Mononuclear cell (primary cell): Measurements from ENCODE around the gene CCDC27. TPM values are rescaled to one million over a fixed set of nuclear protein-coding genes. Genes with fewer than 3 reads are reported as not detected.

Experiments used
- H3K27me3 ChIP-seq: 2 replicates; pipeline ENCODE4 v1.6.0; 2011; ENCODE audit warnings: low read length, control low read depth; ENCODE audit not compliant: insufficient read depth
- H3K4me1 ChIP-seq: 2 replicates; pipeline ENCODE4 v1.5.1; 2011; ENCODE audit warnings: mild to moderate bottlenecking, low read length, control low read depth; ENCODE audit not compliant: insufficient read depth
- H3K4me3 ChIP-seq: 2 replicates; pipeline ENCODE4 v1.5.1; 2011; ENCODE audit warnings: mild to moderate bottlenecking, low read length, moderate library complexity
- H3K9me3 ChIP-seq: 2 replicates; pipeline ENCODE4 v1.5.1; 2011; ENCODE audit warnings: low read depth, mild to moderate bottlenecking, control low read depth, low read length
- total RNA-seq: library from RNA; depleted of rRNA; stranded (reverse); fragments of >200 nt; gene quantifications from one replicate; pipeline ENCODE4 v1.2.3, GENCODE V29; 2012

The CCDC27 gene
- total RNA-seq, 1 donor = not detected

DNA sequence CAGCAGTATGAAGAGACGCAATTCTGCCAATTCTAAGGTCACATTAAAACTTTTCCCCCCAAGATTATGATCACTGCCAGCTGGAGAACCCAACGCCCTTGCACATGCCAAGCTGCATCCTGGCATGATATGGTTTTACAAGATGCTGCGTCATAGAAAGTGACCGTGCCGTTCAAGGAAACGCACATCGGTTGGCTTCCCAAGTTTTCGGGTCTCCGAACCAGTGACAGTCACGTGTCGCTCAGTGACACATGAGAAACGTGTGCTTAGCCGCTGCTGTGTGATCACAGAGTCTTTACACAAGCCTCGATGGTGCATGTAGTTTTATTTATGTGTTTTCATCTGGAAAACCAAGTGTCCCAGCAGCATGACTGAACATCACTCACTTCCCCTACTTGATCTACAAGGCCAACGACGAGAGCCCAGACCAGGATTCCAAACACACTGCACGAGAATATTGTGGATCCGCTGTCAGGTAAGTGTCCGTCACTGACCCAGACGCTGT, 27.7 kb downstream of the CCDC27 start:
- Histone ChIP-seq H3K27me3 (no peaks in the 10 kb centered on the region), H3K9me3 (no peaks in the 10 kb centered on the region), H3K4me1 (peaks cover 9% of the 10 kb centered on the region), H3K4me3 (no peak overlapping the region)

DNA sequence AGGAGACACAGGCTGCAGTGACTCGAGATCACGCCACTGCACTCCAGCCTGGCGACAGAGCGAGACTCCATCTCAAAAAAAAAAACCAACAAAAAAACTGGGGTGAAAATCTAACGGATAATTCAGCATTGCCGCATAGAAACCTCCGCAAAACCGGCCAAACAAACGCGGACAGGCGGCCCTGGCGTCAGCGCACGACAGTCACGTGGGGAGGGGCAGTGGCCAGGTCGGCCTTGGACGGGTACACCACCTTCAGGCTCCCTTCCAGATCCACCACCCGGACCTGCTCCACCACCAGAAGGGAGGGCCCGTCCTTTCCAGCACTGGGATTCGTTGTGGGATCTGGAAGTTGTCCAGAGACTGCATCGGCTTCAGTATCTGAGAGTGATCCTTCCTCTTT, 28.7 kb downstream of the CCDC27 start:
- Histone ChIP-seq H3K9me3 (no peaks in the 10 kb centered on the region), H3K4me1 (no peaks in the 10 kb centered on the region), H3K27me3 (no peaks in the 10 kb centered on the region), H3K4me3 (no peak overlapping the region)

- Histone ChIP-seq H3K4me1 (no peaks in the 10 kb centered on the region), H3K9me3 (no peaks in the 10 kb centered on the region), H3K27me3 (no peaks in the 10 kb centered on the region), H3K4me3 (no peak overlapping the region)
These were observed 31.6 kb downstream of the CCDC27 start for GRCh38 chr1:3783651-3784474.

GRCh38 chr1:3785045-3785444, 32.8 kb downstream of the CCDC27 start:
- Histone ChIP-seq H3K9me3 (no peaks in the 10 kb centered on the region), H3K4me1 (no peaks in the 10 kb centered on the region), H3K4me3 (no peak overlapping the region), H3K27me3 (no peaks in the 10 kb centered on the region)

DNA sequence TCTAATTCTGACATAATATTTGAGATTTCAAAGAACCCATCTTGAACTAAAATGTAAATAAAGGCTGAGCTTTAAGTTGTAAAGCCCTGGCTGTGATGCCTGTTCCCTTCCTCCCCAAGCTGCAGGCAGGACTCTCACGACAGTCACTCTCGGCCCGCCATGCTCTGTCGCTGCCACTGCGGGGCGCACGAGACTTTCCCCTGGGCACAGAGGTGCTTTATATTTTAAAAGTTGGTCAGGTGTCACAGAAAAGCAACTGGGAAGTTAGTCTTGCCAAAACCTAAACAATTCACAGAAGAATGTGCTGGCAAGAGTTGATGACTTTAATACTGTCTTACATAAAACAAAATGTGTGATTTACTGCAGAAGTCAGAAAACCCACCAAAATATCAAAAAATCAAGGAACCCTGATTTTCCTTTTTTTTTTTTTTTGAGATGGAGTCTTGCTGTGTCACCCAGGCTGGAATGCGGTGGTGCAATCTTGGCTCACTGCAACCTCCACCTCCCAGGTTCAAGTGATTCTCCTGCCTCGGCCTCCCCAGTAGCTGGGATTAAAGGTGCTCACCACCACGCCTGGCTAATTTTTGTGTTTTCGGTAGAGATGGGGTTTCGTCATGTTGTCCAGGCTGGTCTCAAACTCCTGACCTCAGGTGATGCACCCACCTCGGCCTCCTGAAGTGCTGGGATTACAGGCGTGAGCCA, 33.4 kb downstream of the CCDC27 start:
- H3K4me1 ChIP-seq = no peaks in the 10 kb centered on the region
- H3K27me3 ChIP-seq = no peaks in the 10 kb centered on the region
- no peaks in the 10 kb centered on the region for H3K9me3 ChIP-seq
- no peak overlapping the region for H3K4me3 ChIP-seq

DNA sequence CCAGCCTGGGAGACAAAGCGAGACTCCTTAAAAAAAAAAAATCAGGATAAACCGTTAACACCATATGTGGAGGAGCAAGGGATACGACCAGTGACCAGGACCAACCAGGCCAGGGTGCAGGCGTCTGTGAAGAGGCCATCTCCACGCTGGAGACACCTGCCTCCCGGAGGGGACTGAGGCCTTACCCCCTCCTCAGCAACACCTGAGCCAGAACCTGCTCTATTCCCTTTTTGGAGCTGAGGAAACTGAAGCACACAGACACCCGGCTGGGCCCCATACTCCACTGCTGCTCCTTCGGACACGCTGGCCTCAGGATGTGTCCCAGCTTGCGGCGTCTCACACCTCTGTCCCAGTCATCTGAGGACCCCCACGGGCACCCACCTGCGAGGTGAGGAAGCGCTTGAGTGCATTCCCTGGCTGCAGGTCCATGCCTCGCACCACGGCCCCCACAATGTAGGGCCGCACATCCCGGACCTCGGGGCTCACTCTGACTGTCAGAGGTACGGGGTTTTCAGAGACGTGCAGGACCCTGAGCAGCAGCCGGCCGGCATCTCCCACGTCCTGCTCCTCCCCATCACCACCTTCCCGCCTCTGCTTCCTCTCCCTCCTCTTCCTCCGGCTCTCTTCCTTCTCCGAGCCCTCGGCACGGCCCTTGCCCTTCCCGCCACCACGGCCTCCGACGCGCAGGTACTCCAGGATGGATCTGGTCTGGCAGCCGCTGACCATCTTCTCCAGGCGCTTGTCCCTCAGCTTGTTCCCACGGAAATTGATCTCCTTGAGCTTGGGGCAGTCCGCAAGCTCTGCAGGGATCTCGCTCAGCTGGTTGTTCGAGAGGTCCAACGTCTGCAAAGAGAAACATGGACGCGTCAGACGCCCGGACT, 34.5 kb downstream of the CCDC27 start:
- no peaks in the 10 kb centered on the region for H3K27me3 ChIP-seq
- H3K9me3 ChIP-seq = no peaks in the 10 kb centered on the region
- H3K4me1 ChIP-seq = no peaks in the 10 kb centered on the region
- no peak overlapping the region for H3K4me3 ChIP-seq

- Histone ChIP-seq H3K27me3 (no peaks in the 10 kb centered on the region), H3K4me3 (no peak overlapping the region), H3K4me1 (no peaks in the 10 kb centered on the region), H3K9me3 (no peaks in the 10 kb centered on the region)
These were observed 35.1 kb downstream of the CCDC27 start for GRCh38 chr1:3787349-3787715.

DNA sequence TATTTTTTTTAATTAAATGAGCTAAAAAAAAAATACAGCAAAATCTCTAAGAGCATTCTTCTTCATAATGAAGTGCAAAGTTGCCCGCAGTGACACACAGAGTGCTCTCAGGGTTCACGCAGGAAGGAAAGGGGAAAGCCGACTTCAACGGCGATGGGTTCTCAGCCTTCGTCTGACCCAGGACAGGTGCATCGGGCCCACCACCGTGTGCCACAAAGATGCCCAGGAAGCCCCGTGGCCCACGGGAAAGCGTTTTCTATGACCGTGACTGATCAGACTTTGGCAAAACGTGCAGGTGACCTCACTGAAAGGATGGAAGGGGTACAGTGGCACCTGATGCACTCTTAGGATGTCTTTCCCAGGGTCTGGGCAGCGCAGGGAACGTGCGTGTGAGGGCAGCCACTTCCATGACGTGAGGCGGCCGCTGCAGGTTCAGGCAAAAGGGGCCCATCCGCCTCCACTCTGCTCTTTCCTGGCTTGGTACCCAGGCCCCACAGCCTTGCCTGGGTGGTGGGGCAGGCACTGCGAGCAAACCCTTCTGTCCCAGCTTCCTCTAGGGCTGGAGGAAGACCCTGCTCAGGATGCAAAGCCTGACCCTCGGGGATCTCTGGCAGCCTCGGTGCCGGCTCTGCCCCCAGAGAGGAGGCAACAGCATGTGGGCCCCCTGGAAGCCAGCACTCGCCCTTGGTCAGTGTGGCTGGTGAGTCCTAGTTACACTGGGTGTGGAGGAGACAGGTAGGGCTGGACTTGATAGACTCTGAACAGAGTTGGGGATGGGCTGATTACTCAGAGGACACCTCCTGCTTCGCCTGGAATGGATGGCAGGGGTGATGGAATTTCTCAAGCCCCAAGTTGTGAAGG, 35.7 kb downstream of the CCDC27 start:
- H3K27me3 ChIP-seq = no peaks in the 10 kb centered on the region
- no peaks in the 10 kb centered on the region for H3K4me1 ChIP-seq
- H3K4me3 ChIP-seq = no peak overlapping the region
- H3K9me3 ChIP-seq = no peaks in the 10 kb centered on the region

GRCh38 chr1:3788756-3789420, 36.6 kb downstream of the CCDC27 start:
- no peaks in the 10 kb centered on the region for H3K27me3 ChIP-seq
- H3K9me3 ChIP-seq = no peaks in the 10 kb centered on the region
- no peak overlapping the region for H3K4me3 ChIP-seq
- peaks cover 5% of the 10 kb centered on the region for H3K4me1 ChIP-seq

DNA sequence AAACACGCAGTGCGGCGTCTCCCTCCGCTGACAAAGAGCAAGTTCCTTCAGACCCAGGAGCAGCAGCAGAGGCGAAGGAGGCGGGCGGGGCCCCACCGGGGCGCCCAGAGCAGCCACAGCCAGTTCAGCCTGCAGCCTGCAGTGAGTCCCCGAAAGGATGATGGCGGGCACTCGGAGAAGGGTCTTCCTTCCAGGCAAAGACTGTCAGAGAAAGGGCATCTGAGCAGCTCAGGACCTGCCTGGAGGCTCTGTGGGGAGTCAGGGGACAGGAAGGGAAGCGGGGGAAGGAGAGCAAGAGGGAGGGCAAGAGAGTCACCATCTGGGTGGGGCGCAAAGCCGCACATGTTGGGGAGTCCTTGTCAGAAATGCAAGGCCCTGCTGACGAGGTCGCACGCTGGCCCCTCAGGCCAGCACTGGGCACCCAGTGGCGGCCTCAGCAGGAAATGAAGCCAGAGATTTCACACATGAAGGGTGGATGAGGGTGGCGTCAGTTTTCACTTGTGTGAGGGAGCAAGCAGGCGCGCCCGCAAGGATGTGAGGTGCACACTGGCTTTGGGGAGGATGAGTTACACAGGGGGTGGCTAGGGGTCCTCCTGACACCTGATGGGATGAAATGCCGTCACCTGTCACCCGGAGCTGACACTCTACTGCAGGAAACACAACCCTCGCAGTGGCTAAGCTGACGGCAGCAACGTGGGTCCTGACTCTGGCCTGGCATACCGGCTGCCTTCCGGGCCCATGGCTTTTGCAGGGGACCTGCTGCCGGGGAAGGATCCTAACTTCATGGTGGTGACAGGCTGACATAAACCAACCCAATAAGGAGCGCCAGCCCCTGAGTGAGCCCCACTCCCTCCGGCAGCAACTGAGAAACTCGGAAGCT, 37.4 kb downstream of the CCDC27 start:
- Histone ChIP-seq H3K27me3 (no peaks in the 10 kb centered on the region), H3K4me1 (peaks cover 13% of the 10 kb centered on the region), H3K9me3 (no peaks in the 10 kb centered on the region), H3K4me3 (no peak overlapping the region)

- H3K27me3 ChIP-seq = no peaks in the 10 kb centered on the region
- H3K9me3 ChIP-seq = no peaks in the 10 kb centered on the region
- H3K4me3 ChIP-seq = no peak overlapping the region
- peaks cover 21% of the 10 kb centered on the region for H3K4me1 ChIP-seq
These were observed 38.3 kb downstream of the CCDC27 start for GRCh38 chr1:3790500-3790923.

- H3K9me3 ChIP-seq = no peaks in the 10 kb centered on the region
- no peak overlapping the region for H3K4me3 ChIP-seq
- no peaks in the 10 kb centered on the region for H3K27me3 ChIP-seq
- peaks cover 25% of the 10 kb centered on the region for H3K4me1 ChIP-seq
These were observed 38.7 kb downstream of the CCDC27 start for GRCh38 chr1:3790952-3791351.
